SK-N-MC (cell line): ENCODE measurements around the gene SNRPA.
A peak's percentile ranks its signal among the peaks of the same experiment; 100 is the strongest.

ENCODE experiments used
- EZH2 ChIP-seq: fragments of 200-600 bp; sonication (generic); IDR thresholded peaks from one replicate; pipeline ENCODE4 v1.6.1; 2017; ENCODE audit warnings: antibody characterized with exemption
- FOXP2 ChIP-seq: optimal IDR thresholded peaks from 2 replicates; pipeline ENCODE3; 2011; ENCODE audit warnings: mild to moderate bottlenecking, moderate library complexity; ENCODE audit not compliant: insufficient read depth; ENCODE audit errors: extremely low read length, control extremely low read depth
- POLR2AphosphoS5 ChIP-seq: IDR thresholded peaks from 2 replicates; pipeline ENCODE4 v1.6.1; 2012; ENCODE audit warnings: mild to moderate bottlenecking, low read depth, low read length, borderline replicate concordance

DNA sequence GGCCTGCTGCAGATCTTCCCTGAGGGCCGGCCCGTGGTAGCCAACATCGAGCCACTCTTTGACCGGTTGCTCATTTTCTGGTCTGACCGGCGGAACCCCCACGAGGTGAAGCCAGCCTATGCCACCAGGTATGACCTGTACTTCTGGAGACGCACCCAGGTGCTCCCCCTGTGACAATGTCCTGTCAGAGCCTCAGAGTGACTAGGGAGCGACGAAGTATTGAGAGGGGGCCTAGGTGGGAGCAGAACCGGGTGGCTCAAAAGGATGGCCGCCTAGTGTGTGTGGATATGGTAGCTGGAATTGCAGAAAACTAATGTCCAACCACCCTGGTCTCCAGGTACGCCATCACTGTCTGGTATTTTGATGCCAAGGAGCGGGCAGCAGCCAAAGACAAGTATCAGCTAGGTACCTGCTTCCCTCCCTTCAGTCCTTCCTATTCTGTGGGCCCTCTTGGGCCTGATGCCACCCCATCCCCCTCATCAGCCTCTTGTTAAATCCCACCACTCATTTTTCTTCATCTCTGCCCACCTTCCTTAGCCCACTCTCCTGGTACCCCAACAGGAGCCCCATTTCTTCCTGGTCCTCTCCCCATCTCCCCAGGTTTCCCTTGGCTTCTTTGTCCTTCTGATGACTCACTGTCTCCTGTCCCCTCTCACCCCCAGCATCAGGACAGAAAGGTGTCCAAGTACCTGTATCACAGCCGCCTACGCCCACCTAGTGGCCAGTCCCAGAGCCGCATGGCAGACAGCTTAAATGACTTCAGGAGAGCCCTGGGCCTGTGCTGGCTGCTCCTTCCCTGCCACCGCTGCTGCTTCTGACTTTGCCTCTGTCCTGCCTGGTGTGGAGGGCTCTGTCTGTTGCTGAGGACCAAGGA lies 56.4 kb downstream of the SNRPA start:
- 0 out of 2 replicates have a peak, but pooled peaks have one; percentile 6 for TF ChIP-seq POLR2AphosphoS5
- TF ChIP-seq EZH2, result no peak
- TF ChIP-seq FOXP2, result no peak
